ENCODE data around the gene ANTXR1.

GRCh38 chr2:68980956-68981355 lies 32.0 kb upstream of the ANTXR1 start:
- TF ChIP-seq SNAI2 (CRISPR knock-in tag; IDR thresholded peaks at IDR 0.05) (no peak), TOX (CRISPR knock-in tag; IDR thresholded peaks at IDR 0.05; ENCODE audit: borderline replicate concordance) (no peak), PATZ1 (CRISPR knock-in tag; IDR thresholded peaks at IDR 0.05; ENCODE audit: borderline replicate concordance) (no peak), ISL1 (CRISPR knock-in tag; IDR thresholded peaks at IDR 0.05) (no peak), TSHZ2 (CRISPR knock-in tag; IDR thresholded peaks at IDR 0.05) (no peak), ARNTL (CRISPR knock-in tag; IDR thresholded peaks at IDR 0.05; ENCODE audit: borderline replicate concordance, low read depth) (no peak), ZNF70 (CRISPR knock-in tag; IDR thresholded peaks at IDR 0.05) (no peak), OSR1 (CRISPR knock-in tag; IDR thresholded peaks at IDR 0.05) (no peak), ZFP3 (CRISPR knock-in tag; IDR thresholded peaks at IDR 0.05) (no peak), RARB (CRISPR knock-in tag; IDR thresholded peaks at IDR 0.05) (no peak)
